ENCODE measurements around the gene RHEB.

RHEB gene

DNA sequence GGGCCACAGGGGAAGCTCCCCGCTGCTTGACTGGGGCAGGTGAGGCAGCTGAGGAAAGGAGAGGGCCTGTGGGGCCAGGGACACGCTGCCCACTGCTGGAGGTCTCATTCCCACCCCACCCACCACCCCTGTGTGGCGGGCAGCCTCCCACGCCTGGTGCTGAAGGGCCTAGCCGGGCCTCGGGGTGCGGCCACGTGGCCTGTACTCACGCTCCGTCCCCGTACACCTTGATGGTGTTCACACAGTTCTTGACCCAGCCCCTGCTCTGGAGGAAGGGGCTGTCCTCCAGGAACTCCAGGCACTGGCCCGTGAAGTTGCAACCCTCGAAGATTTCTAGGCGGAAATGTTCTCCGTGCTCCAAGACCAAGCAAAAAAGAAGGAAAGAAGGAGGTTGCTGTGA is 83.7 kb downstream of the RHEB start:
- TF ChIP-seq, protein P1, sequence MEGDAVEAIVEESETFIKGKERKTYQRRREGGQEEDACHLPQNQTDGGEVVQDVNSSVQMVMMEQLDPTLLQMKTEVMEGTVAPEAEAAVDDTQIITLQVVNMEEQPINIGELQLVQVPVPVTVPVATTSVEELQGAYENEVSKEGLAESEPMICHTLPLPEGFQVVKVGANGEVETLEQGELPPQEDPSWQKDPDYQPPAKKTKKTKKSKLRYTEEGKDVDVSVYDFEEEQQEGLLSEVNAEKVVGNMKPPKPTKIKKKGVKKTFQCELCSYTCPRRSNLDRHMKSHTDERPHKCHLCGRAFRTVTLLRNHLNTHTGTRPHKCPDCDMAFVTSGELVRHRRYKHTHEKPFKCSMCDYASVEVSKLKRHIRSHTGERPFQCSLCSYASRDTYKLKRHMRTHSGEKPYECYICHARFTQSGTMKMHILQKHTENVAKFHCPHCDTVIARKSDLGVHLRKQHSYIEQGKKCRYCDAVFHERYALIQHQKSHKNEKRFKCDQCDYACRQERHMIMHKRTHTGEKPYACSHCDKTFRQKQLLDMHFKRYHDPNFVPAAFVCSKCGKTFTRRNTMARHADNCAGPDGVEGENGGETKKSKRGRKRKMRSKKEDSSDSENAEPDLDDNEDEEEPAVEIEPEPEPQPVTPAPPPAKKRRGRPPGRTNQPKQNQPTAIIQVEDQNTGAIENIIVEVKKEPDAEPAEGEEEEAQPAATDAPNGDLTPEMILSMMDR (IDR thresholded peaks at IDR 0.05), result no peak
- TF ChIP-seq ZFX (IDR thresholded peaks at IDR 0.05; ENCODE audit: borderline replicate concordance), result no peak

DNA sequence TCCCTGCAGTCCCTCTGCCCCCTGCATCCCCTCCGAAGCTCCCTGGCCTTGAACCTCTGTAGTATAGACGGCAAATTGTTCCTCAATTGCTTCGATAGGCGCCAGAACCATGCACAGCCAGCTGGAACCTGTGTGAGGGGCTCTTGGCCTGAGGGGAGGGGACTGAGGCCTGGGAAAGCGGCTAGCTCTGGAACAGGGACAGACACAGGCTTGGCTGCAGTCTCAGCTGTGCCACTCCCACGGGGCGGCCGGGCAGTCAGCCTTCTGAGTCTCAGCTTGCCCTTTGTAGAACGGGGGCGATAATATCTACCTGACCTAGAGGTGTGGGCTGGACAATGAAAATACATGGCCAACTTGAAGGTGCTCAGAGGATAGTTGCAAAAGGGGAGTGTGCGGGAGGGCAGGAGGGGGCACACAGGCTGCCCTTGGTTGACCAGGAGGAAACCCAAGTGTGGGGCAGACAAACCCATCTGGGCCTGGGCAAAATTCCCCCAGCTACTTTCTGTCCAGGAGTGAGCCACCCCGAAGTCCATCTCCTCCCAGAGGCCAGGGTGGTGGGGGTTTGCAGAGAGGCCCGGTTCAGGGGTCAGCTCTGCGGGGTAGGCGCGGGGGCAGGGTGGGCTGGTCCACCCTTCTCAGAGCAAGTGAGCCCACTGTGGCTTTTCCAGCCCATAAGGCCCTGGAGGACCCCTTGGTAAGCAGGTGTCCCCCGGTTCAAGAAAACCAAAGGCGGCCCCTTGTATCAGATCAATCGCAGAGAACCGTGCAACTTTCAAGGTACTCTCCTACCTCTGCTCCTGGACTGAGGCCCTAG is 84.4 kb downstream of the RHEB start:
- TF ChIP-seq, protein P1 (IDR thresholded peaks at IDR 0.05), result no peak
- TF ChIP-seq ZFX (IDR thresholded peaks at IDR 0.05; ENCODE audit: borderline replicate concordance), result no peak

More for the DNA sequence above, 83.7 kb downstream of the RHEB start:
- no peak overlapping the region for H3K27ac ChIP-seq

DNA sequence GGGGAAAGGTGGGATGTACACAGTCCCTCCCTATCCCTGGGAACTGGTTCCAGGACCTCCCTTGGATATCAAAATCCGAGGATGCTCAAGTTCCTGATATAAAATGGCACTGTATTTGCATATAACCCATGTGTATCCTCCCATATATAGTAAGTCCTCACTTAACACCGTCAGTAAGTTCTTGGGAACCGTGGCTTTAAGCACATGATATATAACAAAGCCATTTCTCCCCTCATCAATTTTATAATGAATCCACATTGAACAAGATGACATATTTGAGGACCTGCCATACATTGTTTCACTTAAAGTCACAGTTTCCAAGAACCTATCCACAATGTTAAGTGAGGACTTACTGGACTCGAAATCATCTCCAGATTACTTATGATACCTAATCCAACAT is 85.1 kb downstream of the RHEB start:
- H3K27ac ChIP-seq, result no peak overlapping the region
- no peak for TF ChIP-seq ZFX (IDR thresholded peaks at IDR 0.05; ENCODE audit: borderline replicate concordance)
- TF ChIP-seq, protein P1 (IDR thresholded peaks at IDR 0.05), result no peak

More for the DNA sequence above, 84.4 kb downstream of the RHEB start:
- H3K27ac ChIP-seq, result no peak overlapping the region

DNA sequence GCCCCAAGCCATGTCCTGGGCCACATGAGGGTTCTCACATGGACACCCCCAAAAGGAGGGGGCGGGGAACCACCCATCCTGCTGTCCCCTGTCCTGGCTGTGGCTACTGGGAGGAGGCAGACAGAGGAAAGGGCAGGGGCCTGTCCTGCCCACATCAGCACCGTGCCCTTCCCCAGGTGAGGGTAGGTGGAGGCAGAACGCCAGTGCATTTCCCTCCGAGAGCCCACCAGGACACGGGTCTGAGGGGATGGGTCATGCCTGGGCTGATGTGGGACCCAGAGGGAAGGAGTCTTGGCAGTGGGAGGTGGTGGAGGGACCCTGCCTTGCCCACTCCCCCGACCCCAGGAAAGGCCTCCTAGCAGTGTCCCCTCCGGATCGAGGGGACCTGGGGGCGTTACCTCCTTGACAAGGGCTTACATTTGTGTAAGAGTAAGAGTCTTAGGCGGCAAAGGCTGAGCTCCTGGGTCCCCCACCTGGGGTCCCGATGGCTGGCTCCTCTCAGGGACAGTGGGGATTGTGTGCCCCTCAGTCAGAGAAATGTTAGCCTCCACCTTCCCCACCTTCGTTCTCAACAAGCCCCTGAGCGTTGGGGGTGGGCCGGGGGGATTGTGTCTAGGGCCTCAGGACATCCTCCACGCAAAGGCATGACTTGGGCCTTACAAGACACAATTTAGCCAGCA is 85.8 kb downstream of the RHEB start:
- TF ChIP-seq ZFX (IDR thresholded peaks at IDR 0.05; ENCODE audit: borderline replicate concordance), result no peak
- TF ChIP-seq, protein P1 (IDR thresholded peaks at IDR 0.05), result no peak
- H3K27ac ChIP-seq, result no peak overlapping the region

DNA sequence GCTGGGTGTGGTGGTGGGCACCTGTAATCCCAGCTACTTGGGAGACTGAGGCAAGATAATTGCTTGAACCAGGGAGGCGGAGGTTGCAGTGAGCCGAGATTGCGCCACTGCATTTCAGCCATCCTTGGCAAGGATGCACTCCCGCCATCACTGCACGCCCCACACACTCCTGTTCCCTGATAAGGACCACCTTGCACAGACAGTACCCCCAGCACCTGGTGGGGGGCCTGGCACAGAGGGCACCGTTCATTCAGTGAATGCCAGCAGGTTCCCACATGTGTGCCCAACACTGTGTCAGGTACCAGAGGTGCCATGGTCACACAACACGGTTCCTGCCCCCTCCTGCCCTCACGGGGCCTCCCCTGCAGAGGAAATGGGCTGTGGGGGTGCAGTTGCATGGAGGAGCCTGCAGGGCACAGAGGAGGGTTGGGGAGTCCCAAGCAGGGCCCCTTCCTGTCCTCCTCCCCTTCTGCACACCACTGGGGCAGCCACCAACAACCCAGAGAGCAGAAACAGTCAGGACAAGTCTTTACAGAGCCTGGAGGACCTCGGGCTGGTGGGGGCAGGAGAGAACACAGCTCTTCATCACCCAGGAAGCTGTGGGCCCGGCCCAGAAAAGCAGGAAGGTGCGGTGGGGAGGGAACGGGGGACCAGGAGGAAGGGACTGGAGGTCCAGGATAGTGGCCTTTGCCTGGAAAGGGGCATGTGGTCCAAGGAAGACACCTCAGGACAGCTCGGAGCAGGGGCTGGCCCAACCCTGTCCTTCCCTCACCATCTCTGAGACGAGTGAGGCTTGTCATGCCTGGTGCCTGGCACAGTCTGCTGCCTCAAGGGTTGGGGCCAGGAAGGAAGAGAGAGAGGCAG is 86.8 kb downstream of the RHEB start:
- H3K27ac ChIP-seq, result no peak overlapping the region
- TF ChIP-seq, protein P1 (IDR thresholded peaks at IDR 0.05), result no peak
- no peak for TF ChIP-seq ZFX (IDR thresholded peaks at IDR 0.05; ENCODE audit: borderline replicate concordance)

DNA sequence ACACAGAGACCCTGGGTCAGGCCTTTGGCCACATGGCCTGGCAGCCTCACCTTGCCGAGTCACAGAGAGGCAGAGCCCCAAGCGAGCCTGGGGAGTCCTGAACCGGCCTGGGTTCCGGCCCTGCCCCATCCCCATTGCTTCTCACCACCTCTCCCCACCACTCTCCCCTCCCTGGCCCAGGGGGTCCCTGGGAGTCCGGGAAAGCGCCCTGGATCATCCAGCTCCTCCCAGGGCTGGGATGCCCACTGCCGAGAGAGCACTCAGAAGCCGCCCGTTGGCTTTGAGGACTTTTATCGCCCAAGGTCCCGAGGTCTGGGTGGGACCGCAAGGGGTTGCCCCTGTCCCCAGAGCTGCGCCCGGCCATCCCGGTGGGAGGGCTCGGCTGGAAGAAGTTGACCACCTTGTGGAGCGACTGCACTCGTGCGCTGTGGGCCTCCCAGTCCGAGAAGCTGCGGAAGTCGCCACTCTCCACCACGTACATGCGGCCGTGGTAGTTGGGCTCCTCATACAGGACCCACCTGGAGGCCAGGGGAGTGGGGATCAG is 87.9 kb downstream of the RHEB start:
- TF ChIP-seq, protein P1 (IDR thresholded peaks at IDR 0.05), result no peak
- no peak for TF ChIP-seq ZFX (IDR thresholded peaks at IDR 0.05; ENCODE audit: borderline replicate concordance)
- no peak overlapping the region for H3K27ac ChIP-seq
